GM21786 (cell line): ENCODE data around the gene RABAC1.
"Not testable (repeated sequence)": the region's sequence is repeated elsewhere in the genome, so short reads cannot be mapped to it uniquely, and the experiment has no call there.

Source experiments
- ATAC-seq: cut with Tn5 transposase; IDR thresholded peaks from one replicate; pipeline ENCODE4 v1.9.1; 2021; ENCODE audit not compliant: unreplicated experiment

RABAC1 gene

DNA sequence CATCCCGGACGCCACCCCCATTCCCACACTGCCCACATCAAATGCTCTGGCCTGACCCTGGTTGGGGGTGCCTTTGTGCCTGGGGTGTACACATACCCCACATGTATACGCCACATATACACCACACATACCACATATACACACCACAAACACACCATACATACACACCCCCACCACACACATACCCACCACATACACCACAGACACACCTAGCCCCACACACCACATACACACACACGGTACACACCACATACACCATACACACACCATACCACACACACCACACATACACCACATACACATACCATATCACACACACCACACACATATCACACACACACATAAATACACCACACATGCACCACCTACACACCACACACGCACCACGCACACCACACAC, 41.0 kb downstream of the RABAC1 start:
- no peak for ATAC-seq

DNA sequence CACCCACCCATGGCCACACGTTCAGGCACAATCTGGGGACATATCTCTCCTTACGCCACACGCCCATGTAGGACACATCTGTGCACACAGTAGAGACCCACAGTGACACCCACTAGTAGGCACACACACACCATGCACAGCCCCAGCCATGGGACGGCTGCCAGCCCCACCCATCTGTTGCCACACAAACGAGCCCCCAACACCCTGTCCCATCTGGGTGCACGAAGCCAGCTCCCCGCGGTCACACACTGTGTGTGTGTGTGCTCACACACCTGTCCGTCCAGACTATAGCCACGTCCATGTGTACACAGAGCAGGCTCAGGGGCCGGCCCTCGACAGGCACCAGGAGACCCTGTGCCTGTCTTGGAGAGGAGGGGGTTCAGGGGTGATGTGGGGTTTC, 41.4 kb downstream of the RABAC1 start:
- no peak for ATAC-seq

DNA sequence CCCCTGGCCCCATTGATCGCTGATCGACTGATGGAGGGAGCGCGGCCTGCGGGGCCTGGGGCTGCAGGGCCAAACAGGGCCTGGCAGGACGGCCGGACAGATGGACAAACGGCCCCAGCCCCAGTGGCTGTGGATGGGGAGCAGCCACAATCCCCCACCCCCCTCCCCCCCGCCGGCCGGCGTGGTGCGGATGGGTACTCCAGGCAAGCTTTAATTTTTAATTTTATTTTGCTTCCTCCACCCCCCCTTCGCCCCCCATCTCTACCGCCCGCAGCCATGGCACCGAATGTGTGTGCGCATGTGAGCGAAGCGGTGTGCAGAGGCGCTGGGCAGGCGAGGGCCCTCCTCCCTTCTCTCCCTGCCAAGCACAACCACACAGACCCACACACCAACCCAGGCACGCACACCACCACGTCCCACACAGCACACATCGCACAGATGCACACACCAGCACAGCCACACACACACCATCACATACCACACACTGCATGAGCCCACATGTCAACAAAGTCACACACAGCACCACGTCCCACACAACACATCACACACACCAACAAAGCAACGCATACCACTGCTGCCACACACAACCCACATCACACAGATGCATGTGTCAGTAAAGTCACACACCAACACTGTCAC, 43.2 kb downstream of the RABAC1 start:
- ATAC-seq = no peak

DNA sequence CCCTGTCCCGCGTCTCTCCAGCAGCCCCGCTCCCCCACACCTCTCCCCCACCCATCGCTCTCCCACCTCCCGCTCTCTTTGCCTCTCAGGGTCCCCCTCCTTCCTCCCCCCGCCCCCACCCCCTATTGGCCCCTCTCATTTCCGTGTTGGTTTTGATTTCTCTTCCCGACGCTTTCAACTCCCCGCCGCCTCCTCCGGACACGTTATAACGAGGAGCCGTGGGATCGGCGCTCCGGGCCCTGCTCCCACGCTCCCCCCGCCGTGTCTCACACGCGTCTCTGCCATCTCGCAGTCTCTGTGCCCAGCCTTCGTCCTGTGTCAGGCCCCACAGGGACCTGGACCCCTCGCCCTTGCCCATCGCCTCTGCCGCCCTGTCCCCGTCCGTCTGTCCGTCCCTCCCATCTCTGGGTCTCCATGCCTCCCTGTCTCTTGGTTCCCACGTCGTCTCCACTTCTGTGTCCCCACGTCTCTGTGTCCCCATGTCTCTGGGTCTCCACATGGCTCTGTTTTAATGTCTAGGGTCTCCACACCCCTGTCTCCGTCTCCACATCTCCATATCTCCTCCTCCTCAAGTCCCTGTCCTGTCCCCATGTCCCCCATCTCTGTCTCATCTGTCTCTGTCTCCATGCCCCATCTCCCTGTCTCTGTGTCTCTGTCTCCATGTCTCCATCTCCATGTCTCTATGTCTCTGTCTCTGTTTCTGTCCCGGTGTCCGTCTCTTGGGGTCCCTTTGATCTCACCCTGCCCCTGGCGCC, 43.9 kb downstream of the RABAC1 start:
- no peak for ATAC-seq

DNA sequence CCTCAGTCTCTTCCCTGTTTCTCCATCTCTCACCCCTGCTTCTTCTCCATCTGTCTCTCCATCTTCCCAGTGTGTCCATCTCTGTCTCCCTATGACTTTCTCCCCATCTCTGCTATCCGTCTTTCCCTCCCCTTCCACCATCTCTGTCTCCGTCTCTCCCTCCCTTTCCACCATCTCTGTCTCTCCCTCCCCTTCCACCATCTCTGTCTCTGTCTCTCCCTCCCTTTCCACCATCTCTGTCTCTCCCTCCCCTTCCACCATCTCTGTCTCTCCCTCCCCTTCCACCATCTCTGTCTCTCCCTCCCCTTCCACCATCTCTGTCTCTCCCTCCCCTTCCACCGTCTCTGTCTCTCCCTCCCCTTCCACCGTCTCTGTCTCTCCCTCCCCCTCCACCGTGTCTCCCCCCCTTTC, 44.7 kb downstream of the RABAC1 start:
- ATAC-seq = not testable (repeated sequence)

DNA sequence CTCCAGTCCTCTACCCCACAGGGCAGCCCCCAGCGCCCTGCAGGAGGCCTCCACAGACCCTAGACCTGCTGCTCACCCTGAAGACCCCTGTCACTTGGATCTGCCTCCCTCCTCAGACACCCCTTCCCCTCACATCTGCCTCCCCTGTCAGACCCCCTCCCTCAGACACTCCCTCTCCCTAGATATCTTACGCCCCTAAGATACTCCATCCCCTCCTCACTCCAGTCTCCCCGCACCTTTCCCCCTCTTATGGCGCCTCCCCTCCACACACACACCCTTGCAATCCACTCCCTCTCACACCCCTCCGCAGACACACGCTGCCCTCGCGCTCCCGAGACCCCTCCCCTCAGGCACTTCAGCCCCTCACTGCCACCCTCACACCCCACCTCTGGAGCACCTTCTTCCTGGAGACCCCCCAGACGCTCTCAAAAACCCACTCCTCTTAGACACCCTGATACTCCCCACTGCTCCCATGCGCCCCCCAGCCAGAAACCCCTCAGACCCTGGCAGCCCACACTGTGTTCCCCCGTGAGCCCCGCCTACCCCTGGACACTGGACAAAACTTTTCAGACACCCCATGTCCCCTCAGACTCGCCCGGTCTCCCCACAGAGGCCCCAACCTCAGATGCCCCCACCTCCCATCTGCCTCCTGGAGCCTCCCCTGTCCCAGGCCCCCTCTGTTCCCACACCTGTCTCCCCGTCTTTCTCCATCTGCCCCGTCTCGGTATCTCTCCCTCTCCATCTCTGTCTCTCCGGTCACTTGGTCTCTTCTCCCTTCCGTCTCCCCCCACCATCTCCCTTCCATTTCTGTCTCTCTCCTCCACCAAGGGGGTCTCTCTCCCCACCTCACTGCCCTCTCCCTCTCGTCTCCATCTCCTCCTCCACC, 45.3 kb downstream of the RABAC1 start:
- no peak for ATAC-seq

DNA sequence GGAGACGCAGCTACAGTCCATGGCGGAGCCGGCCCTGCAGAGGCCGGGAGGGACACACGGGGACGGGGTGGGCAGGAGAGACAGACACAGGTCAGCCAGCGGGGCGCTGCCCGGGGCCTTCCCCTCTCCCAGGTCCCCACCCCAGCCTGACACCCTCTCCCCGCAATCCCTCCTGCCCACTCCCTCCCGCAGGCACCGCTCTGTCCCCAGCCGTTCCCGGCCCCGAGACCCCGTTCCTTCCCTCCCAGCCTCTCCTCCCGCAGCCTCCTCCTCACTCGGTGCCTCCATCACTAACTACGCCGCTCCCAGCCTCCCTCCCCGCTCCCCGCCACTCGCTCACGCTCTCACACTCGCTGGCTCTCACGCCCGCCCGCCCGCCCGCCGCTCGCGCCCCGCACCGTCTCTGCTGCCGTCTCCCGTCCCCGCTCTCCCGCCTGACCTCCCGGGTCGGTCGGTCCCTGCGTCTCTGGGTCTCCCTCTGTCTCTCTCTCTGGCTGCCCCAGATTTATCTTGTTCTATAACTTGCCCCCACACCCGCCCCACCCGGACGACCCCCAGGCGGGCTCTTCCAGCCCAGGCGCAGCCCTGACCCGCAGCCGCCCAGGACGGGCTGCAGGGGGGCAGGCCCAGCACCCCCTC, 46.1 kb downstream of the RABAC1 start:
- no peak for ATAC-seq

DNA sequence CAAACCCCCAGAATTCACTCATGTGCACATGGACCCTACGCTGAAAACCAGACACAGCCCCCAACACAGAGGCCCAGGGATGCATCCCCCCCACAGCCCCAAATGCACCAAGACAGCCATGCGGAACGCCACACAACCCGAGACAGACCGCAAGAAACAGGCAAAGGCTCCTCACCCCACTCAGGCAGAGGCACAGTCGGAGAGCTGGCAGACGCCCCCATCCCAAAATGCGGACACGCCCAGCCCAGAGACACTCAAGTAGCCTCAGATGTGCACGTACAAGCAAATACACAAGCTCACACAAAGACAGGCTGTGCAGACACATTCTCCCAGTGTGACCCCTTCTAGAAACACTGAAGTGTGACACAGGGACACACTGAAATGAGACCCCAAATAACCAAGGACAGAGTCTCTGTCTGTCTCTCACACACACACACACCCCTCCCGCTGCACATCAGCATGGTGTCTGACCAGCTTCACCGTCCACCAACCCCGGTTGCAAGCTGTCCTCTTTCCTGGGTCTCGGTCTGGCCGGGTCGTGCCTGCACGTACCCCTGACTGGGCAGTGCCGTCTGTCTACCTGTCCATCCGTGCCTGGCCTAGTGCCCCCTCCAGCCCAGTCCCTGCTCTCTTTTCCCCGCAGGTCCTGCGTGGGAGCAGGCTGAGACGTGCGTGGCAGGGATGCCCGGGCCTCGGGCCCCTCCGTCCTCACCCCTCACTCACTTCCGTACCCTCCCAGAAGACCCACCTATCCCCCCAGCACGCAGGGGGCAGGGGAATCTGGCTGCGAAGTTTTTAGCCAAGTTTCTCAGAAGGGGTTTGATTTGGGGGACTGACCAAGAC, 47.0 kb downstream of the RABAC1 start:
- ATAC-seq = no peak

DNA sequence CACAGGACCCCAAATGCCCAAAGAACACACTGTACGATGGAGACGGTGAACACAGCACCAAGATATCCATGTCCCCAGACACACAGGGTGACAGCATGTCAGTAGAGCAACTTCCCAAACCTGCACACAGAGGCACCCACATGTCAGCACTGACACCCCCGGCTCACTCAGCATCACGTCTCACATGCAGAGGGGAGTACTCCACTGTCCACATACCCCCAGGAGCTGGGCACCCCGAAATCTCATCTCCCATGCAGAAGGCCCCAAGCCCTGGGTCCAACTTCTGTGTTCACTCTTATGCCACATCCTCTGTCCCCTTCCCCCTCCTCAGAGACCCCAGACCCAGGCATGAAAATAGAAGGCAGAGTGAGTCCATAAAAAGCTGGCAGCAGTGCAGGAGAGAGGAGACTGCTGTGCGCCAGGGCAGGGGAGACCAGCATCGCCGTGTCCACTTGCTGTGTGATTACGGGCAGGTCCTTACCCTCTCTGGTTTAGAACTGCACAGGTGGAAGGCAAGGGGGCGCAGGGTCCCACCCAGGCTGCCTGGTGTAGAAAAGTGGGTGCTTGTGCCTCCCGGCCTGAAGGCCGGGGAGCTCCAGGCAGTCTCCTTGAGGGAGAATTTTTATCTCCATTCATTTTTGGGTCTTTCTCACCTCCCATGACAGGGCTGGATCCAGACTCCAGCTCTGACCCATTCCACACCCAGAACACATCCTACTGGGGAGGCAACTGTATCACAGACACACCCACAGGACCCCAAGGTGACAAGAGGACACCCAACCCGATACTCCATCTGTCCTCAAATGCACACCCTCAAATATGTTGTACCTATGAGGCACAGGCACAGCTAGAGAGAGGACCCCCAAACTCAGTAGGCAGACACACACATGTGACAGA, 47.9 kb downstream of the RABAC1 start:
- ATAC-seq = no peak

DNA sequence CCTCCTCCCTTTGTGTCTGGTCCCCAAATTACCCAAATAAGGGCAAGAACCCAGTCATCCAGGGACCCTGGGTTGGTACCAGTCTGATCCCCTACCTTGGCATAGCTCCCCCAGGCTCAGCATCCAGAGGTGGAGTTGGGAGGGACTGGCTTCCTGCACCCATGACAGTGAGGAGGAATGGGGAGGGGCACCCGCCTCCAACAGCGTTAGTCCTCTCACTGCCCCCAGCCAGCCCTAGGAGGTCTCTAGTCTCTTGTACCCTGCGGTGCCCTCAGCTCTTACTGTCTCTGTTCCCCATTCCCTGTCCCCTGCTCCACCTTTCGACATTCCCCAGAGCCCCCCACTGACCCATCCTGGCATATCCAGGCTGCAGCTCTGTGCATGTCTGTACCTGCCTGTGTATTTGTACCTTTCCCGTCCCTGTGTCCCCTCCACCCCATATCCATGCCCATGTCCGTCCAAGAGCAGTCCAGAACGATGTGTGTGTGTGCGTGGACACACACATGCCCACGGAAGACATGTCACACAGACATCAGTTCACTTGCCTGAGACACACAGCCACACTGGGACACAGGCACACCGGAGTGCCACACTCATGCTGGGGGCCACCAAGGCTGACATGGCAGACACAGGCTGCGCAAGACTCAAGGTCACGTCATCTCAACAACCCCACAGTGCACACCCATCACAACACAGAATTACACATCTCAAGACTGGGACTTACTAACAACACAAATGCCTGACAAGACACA, 48.7 kb downstream of the RABAC1 start:
- ATAC-seq = no peak

DNA sequence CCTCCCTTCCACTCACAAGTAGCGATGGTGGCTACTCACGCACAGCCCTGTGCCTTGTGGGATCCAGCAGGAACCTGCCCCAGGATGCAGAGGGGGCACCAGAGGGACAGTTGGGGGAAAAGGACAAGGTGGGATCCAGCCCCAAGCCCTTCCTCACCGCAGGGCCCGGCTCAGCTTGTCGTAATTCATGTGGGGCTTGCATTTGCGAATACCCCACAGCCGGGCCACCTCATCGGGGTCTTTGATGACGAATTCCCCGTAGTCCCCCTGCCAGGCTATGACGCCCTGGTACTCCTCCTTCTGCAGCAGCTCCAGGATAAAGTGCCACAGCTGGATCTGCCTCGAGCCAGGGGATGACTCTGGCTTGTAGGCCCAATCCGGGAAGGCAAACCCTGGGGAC, 49.4 kb downstream of the RABAC1 start:
- no peak for ATAC-seq

DNA sequence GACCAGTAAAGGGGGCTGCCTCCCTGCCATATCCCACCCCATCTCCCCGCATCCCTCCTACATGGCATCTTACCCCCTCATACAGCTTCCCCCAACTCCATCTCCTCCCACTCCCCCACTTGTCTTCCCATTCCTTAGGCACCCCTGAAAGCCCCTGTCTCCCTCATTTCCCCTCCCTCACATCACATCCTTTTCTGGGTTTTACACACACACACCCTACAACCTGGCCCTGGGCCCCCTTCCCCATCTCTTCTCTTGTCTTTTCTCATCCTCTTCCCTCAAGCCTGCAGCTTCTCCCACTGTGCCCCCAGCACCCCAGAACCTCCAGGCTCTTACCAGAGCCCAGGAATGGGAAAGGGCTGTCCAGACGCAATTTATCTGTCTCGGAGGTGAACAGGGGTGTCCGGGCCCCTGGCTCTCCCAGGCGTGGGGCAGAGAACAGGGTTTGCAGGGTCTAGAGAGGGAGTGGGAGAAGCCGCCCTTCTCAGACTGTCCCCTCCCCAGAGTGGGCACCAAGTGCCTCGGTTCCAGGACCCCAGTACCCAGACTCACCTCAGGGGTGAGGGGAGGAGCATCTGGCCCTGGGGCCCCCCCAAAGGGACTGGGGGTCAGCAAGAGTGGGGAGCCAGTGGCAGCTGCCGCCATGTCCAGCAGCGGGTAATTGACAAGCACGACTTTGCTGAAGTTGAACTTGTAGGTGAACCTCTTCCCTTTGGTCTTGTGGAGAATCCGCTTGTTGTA, 50.2 kb downstream of the RABAC1 start:
- no peak for ATAC-seq

DNA sequence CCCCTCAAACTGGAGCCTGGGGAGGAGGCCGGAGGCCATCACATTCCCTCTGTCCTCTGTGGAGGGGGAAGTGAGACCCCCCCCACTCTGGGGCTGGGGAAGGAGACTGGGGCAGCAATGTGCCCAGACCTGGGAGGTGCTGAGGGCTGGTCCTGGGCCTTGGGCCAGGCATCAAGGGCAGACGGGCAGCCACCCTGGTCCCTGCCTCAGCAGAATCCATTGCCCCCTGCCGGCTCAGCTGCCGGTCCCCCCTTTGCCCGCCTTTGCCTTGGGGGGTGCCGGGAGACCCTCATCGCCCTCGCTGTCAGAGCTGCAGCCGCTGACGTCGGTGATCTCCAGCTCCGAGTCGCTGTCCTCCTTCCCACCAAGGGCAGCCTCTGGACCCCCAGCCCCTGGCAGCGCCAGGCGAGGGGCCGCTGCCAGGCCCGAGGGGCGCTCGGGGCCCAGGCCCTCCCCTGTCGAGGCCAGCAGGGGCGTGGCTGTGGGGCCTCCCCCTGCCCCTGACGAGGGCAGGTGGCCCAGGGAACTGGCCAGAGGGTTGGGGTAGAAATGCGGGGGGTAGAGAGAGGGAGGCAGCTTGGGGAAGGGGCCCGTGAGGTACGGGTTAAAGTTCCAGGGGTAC, 51.0 kb downstream of the RABAC1 start:
- ATAC-seq = no peak

DNA sequence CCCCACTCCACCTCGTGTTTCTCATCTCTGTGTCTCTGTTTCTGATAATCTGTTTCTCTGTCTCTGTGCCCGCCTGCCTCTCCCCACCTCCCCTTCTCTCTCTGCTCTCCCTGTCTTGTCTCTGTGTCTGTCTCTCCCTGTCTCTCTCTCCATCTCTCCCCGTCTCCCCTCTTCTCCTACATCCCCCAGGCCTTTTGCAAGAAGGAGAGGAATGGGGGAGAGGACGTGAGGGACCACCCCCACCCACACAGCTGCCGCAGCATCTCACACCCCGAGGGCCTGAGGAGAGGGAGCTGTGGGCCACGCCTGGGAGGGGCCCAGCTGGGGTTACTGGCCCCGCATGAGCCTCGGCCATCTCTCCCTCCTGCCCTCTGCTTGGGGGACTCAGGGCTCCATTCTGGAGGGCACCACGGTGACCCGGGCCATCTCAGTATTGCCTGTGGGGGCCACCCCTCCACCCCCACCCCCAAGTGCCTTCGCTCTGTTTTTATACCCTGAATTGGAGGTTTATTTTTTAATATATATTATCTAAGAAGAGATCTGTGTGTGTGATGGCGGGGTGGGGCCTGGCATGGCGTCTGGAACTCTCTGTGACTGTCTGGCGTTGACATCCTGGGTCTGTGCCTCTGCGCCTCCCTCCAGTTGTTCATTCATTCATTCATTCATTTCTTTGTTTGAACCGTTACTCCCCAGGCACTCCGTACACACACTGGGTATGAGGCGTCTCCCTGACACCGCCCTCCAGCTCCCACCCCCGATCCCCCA, 52.0 kb downstream of the RABAC1 start:
- no peak for ATAC-seq
